HUES48 (cell line): Measurements from ENCODE around the gene ZNRF1.
A peak's percentile ranks its signal among the peaks of the same experiment; 100 is the strongest.
"Not testable (repeated sequence)": the region's sequence is repeated elsewhere in the genome, so short reads cannot be mapped to it uniquely, and the experiment has no call there.

Source experiments
- H3K27ac ChIP-seq: one replicate; pipeline ENCODE4 v1.7.0; 2013; ENCODE audit warnings: low read depth, low read length, inconsistent platforms
- H3K27me3 ChIP-seq: 2 replicates; pipeline ENCODE4 v1.6.1; 2013; ENCODE audit warnings: mild to moderate bottlenecking, low read length; ENCODE audit not compliant: control insufficient read depth, insufficient read depth
- H3K36me3 ChIP-seq: 2 replicates; pipeline ENCODE4 v1.6.1; 2013; ENCODE audit warnings: low read length; ENCODE audit not compliant: control insufficient read depth, insufficient read depth
- H3K4me1 ChIP-seq: 2 replicates; pipeline ENCODE4 v1.6.1; 2013; ENCODE audit warnings: mild to moderate bottlenecking, low read length; ENCODE audit not compliant: control insufficient read depth, insufficient read depth
- H3K4me3 ChIP-seq: 2 replicates; pipeline ENCODE4 v1.5.1; 2013; ENCODE audit warnings: mild to moderate bottlenecking, low read depth, low read length
- H3K9ac ChIP-seq: 2 replicates; pipeline ENCODE4 v1.6.1; 2013; ENCODE audit warnings: mild to moderate bottlenecking, low read depth, low read length, moderate library complexity
- H3K9me3 ChIP-seq: 2 replicates; pipeline ENCODE4 v1.6.1; 2013; ENCODE audit warnings: low read length; ENCODE audit not compliant: control insufficient read depth, insufficient read depth

ZNRF1 gene

GRCh38 chr16:75091619-75092018 is 92.8 kb downstream of the ZNRF1 start:
- H3K4me1 ChIP-seq, result peaks cover 26% of the 10 kb centered on the region
- H3K27me3 ChIP-seq, H3K36me3 ChIP-seq, H3K9me3 ChIP-seq, H3K4me3 ChIP-seq, H3K27ac ChIP-seq, H3K9ac ChIP-seq: not testable (repeated sequence)

GRCh38 chr16:75092777-75093176 is 94.0 kb downstream of the ZNRF1 start:
- Histone ChIP-seq H3K4me1 (peaks cover 22% of the 10 kb centered on the region), H3K27me3 (no peaks in the 10 kb centered on the region), H3K9ac (no peak overlapping the region), H3K36me3 (peaks cover 9% of the 10 kb centered on the region; the same call in 1 of the 2 replicates), H3K9me3 (no peaks in the 10 kb centered on the region), H3K27ac (no peak overlapping the region), H3K4me3 (no peak overlapping the region)

- H3K4me3 ChIP-seq, result no peak overlapping the region
- H3K9me3 ChIP-seq, result no peaks in the 10 kb centered on the region
- peaks cover 9% of the 10 kb centered on the region; the same call in 1 of the 2 replicates for H3K36me3 ChIP-seq
- peaks cover 33% of the 10 kb centered on the region for H3K4me1 ChIP-seq
- H3K9ac ChIP-seq, result no peak overlapping the region
- no peaks in the 10 kb centered on the region for H3K27me3 ChIP-seq
- H3K27ac ChIP-seq, result no peak overlapping the region
Measured at GRCh38 chr16:75093598-75094540, 95.0 kb downstream of the ZNRF1 start.

- no peak overlapping the region for H3K27ac ChIP-seq
- H3K9me3 ChIP-seq, result no peaks in the 10 kb centered on the region
- no peak overlapping the region for H3K4me3 ChIP-seq
- H3K4me1 ChIP-seq, result peaks cover 41% of the 10 kb centered on the region
- H3K9ac ChIP-seq, result no peak overlapping the region
- H3K27me3 ChIP-seq, result no peaks in the 10 kb centered on the region
- H3K36me3 ChIP-seq, result peaks cover 9% of the 10 kb centered on the region; the same call in 1 of the 2 replicates
Measured at GRCh38 chr16:75095204-75095621, 96.4 kb downstream of the ZNRF1 start.

- no peak overlapping the region for H3K4me3 ChIP-seq
- peaks cover 43% of the 10 kb centered on the region for H3K4me1 ChIP-seq
- H3K27ac ChIP-seq, result peak overlapping the region; percentile 58
- peaks cover 9% of the 10 kb centered on the region; the same call in 1 of the 2 replicates for H3K36me3 ChIP-seq
- no peaks in the 10 kb centered on the region for H3K27me3 ChIP-seq
- no peak overlapping the region for H3K9ac ChIP-seq
- H3K9me3 ChIP-seq, result no peaks in the 10 kb centered on the region
Measured at GRCh38 chr16:75096656-75097055, 97.8 kb downstream of the ZNRF1 start.

- Histone ChIP-seq H3K9me3 (no peaks in the 10 kb centered on the region), H3K27me3 (no peaks in the 10 kb centered on the region), H3K27ac (no peak overlapping the region), H3K9ac (no peak overlapping the region), H3K36me3 (peaks cover 9% of the 10 kb centered on the region; the same call in 1 of the 2 replicates), H3K4me1 (peaks cover 41% of the 10 kb centered on the region), H3K4me3 (no peak overlapping the region)
Measured at GRCh38 chr16:75097191-75097761, 98.5 kb downstream of the ZNRF1 start.

- Histone ChIP-seq H3K4me1 (peaks cover 34% of the 10 kb centered on the region), H3K27me3 (no peaks in the 10 kb centered on the region), H3K9me3 (no peaks in the 10 kb centered on the region), H3K36me3 (peaks cover 9% of the 10 kb centered on the region), H3K27ac (peak overlapping the region; percentile 14), H3K9ac (no peak overlapping the region), H3K4me3 (no peak overlapping the region)
Measured at GRCh38 chr16:75097941-75098901, 99.4 kb downstream of the ZNRF1 start.

GRCh38 chr16:75099075-75099667 is 100.3 kb downstream of the ZNRF1 start:
- H3K4me3 ChIP-seq, result no peak overlapping the region
- H3K9me3 ChIP-seq, result no peaks in the 10 kb centered on the region
- peaks cover 7% of the 10 kb centered on the region for H3K36me3 ChIP-seq
- H3K9ac ChIP-seq, result no peak overlapping the region
- H3K27me3 ChIP-seq, result no peaks in the 10 kb centered on the region
- no peak overlapping the region for H3K27ac ChIP-seq
- peaks cover 34% of the 10 kb centered on the region for H3K4me1 ChIP-seq

GRCh38 chr16:75099738-75100602 is 101.1 kb downstream of the ZNRF1 start:
- H3K4me3 ChIP-seq, result no peak overlapping the region
- peaks cover 5% of the 10 kb centered on the region; the same call in 1 of the 2 replicates for H3K36me3 ChIP-seq
- H3K27me3 ChIP-seq, result no peaks in the 10 kb centered on the region
- no peaks in the 10 kb centered on the region for H3K9me3 ChIP-seq
- no peak overlapping the region for H3K27ac ChIP-seq
- H3K4me1 ChIP-seq, result peaks cover 34% of the 10 kb centered on the region
- H3K9ac ChIP-seq, result no peak overlapping the region
